K562 treated with DMSO at 1 percent for 4 hours (cell line): ENCODE data around the gene ZDHHC12. TPM values are rescaled to one million over a fixed set of nuclear protein-coding genes. Genes with fewer than 3 reads are reported as not detected.

Experiments
- total RNA-seq: library from RNA; unstranded; fragments of 300-600 nt; gene quantifications from 2 replicates; pipeline ENCODE4 v1.2.3, GENCODE V29; 2022; ENCODE audit not compliant: insufficient read depth

Gene ZDHHC12, protein sequence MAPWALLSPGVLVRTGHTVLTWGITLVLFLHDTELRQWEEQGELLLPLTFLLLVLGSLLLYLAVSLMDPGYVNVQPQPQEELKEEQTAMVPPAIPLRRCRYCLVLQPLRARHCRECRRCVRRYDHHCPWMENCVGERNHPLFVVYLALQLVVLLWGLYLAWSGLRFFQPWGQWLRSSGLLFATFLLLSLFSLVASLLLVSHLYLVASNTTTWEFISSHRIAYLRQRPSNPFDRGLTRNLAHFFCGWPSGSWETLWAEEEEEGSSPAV
- total RNA-seq = 41.6 and 41.9 TPM in 2 replicates

DNA sequence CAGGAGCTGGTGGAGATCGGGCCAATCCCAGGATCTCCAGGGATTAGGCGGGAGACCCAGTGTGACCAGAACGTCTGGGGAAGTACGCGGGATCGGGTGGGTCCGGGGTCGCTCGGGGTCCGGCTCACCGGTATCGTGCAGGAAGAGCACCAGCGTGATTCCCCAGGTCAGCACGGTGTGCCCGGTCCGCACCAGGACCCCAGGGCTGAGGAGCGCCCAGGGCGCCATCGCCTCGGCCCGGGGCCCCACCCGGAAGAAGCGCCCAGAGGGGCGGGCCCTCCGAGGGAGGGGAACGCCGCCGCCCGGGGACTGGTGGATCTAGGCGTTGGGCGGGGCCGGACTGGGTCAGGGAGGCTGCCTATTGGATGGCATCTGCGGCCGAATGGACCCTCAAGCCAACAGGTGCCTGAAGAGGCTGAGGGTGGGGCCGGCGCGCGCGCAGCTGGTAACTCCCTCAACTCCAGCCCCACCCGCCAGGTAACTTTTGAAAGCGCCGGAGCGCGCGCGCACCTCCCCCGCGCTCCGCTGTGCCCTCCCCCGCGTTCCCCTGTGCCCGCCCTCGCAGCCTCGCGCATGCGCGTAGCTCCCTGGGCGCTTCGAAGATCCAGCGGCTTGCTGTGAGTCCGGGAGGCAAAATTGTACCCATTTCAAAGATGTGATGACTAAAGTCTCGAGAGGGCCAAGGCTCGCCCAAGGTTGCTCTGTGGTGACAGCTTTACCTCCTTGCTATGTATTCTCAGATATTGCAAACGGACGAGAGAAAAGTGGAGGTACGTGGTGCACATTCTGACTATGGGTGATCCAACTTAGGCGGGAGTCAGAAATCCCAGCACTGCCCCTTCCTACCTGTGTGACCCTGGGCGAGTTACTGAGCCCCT is at the start of gene ZDHHC12:
ZDHHC12 (minus strand) TSS at position 262 of the 878 bp plus-strand sequence; CDS start at position 228, 34 bp downstream.

DNA sequence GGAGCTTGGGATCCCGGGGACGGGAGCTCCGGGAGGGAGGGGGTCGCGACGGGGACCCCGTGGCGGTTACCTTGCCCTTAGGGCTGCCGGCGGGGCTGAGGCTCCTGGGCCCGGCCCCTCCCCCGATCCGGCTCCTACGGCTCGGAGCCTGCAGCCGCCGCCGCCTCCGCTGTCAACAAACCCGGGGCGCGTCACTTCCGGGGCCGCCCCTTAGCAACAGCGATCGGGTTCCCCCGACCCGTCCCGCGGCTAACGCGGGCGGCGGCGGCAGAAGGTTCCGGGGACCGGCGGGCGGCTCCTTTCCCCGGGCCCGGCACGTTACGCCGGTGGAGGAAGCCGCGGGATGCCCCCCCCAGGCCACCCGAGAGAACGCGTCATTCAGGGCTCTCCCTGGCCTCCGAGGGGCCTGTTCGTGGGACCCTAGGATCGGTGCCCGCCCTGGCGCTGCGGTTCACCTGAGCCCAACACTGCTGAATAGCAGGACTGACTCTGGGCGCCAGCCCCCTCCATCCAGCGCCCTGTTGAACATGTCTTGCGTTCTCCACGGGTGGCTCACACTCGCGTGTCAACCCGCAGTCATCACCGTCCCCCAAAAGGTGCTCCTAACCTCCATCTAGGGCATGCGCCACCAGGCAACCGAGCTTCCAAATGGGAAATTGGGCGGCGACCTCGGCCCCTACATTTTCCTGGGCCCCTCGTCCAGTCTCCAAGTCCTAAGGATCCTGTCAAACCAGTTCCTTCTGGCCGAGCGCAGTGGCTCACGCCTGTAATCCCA is 48.0 kb upstream of the ZDHHC12 start, which contains the start of gene ZER1:
ZER1 (minus strand) TSS at position 183 of the 775 bp plus-strand sequence. CDS start 16,362 bp downstream, outside the sequence.

GRCh38 chr9:128702445-128702948 is 21.4 kb downstream of the ZDHHC12 start, which contains the start of gene PKN3:
Gene PKN3, plus strand, starts transcription at chr9:128702503. Its CDS starts 413 bp downstream, at chr9:128702916.

DNA sequence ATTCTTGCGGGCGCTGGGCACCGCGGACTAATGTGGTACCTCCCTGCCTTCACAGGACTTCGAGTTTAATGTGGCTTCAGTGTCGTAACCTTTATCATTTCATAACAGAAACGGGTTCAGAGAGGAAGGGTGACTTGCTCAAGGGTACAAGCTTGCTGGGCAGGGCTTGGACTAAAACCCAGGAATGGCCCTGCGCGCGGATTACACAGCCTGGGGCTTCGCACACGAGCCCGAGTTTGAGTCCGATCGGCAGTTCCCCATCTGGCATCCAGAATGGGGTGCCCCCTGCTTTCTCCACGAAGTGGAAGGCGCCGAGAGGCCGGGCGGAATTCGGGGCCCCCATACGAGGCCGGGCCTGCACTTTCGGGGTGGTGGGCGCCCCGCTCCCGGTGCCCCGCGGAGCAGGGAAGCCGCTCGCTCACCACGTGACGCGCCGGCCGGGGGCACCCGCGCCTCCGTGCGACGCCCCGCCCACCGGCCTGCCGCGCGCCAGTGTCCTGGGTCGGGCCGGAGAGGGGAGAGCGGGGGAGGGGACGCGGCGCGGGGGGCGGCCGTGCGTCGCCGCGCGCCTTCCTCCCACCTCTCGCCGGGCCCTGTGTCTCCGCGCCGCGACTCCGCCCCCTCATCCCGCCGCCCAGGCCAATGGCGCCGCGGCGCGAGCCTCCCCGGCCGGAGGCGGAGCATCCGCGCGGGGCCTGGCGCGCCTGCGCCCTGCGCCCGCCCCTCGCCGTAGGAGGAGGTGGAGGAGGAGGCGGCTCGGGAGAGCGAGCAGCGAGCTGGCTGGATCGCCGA is 35.2 kb downstream of the ZDHHC12 start, which contains the start of gene SET:
SET (plus strand) TSS at position 722 of the 792 bp plus-strand sequence. CDS start 361 bp downstream, outside the sequence.

Other genes with a start within 250 kb of the ZDHHC12 start
- 29.2 and 29.9 TPM in 2 replicates for gene GLE1, start 219.4 kb downstream of the ZDHHC12 start, total RNA-seq
- 29.3 and 36.5 TPM in 2 replicates for gene SPTAN1, start 171.5 kb downstream of the ZDHHC12 start, total RNA-seq
- 153 and 184 TPM in 2 replicates for gene DYNC2I2, start 67.3 kb downstream of the ZDHHC12 start, total RNA-seq
- gene SET, start 34.9 kb downstream of the ZDHHC12 start, total RNA-seq = 334 and 357 TPM in 2 replicates
- gene PKN3, start 21.6 kb downstream of the ZDHHC12 start, total RNA-seq = 27.3 and 31.8 TPM in 2 replicates
- gene ZER1, start 47.8 kb upstream of the ZDHHC12 start, total RNA-seq = 34.0 and 39.0 TPM in 2 replicates
- gene TBC1D13, start 63.1 kb upstream of the ZDHHC12 start, total RNA-seq = 33.3 and 37.7 TPM in 2 replicates
- gene ENDOG, start 94.4 kb upstream of the ZDHHC12 start, total RNA-seq = 143 and 152 TPM in 2 replicates
- gene SPOUT1, start 105.7 kb upstream of the ZDHHC12 start, total RNA-seq = 18.9 and 19.7 TPM in 2 replicates
- gene KYAT1, start 157.8 kb upstream of the ZDHHC12 start, total RNA-seq = 15.4 and 16.1 TPM in 2 replicates
- gene LRRC8A, start 158.0 kb upstream of the ZDHHC12 start, total RNA-seq = 28.7 and 39.4 TPM in 2 replicates
- gene PHYHD1, start 196.9 kb upstream of the ZDHHC12 start, total RNA-seq = 0.51 and 2.4 TPM in 2 replicates
- gene DOLK, start 223.5 kb upstream of the ZDHHC12 start, total RNA-seq = 9.3 and 9.7 TPM in 2 replicates
- gene NUP188, start 223.6 kb upstream of the ZDHHC12 start, total RNA-seq = 51.0 and 68.0 TPM in 2 replicates